ENCODE measurements around the gene IQSEC2. TPM values are rescaled to one million over a fixed set of nuclear protein-coding genes. Genes with fewer than 3 reads are reported as not detected.

Gene IQSEC2
- total and polyA plus RNA-seq, 4 donors, result 9.0 to 24.6 (median 17.4) TPM

DNA sequence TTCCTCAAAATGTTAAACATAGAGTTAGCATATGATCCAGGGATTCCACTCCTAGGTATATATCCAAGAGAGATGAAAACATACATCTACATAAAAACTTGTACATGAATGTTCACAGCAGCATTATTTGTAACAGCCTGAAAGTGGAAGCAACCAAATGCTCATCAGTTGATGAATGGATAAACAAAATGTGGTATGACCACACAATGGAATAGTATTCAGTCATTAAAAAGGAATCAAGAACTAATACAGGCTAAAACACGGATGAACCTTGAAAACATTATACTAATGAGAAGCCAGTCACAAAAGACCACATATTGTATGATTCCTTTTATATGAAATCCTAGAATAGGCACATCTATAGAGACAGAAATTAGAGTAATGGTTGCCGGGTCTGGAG lies 42.7 kb upstream of the IQSEC2 start:
- H3K9me3 ChIP-seq (ENCODE audit: control insufficient read depth in 4 of 4, insufficient read depth in 3 of 4, low read length in 3 of 4), result peaks cover 0 to 6% (median 0%) of the 10 kb centered on the region in 4 donors
- H3K4me3 ChIP-seq, result no peak overlapping the region
- DNase-seq (no peak), ATAC-seq (ENCODE audit: insufficient read depth, low FRiP score) (no peak)
- peaks cover 0 to 80% (median 72%) of the 10 kb centered on the region in 3 donors for H3K27me3 ChIP-seq (ENCODE audit: control insufficient read depth in 3 of 3, insufficient read depth in 3 of 3, low read length in 2 of 3)
- H3K9ac ChIP-seq (ENCODE audit: insufficient read depth in 1 of 2, low read length in 2 of 2), result no peak overlapping the region
- no peak overlapping the region for H3K27ac ChIP-seq (ENCODE audit: low read depth in 1 of 2, low read length in 1 of 2)
- peaks cover 0 to 5% (median 0%) of the 10 kb centered on the region in 5 donors for H3K4me1 ChIP-seq (ENCODE audit: control insufficient read depth in 5 of 5, insufficient read depth in 5 of 5, low read length in 5 of 5)
- no peaks in the 10 kb centered on the region for H3K36me3 ChIP-seq (ENCODE audit: control insufficient read depth in 4 of 4, insufficient read depth in 4 of 4, low read length in 4 of 4)
- TF ChIP-seq, protein P1, sequence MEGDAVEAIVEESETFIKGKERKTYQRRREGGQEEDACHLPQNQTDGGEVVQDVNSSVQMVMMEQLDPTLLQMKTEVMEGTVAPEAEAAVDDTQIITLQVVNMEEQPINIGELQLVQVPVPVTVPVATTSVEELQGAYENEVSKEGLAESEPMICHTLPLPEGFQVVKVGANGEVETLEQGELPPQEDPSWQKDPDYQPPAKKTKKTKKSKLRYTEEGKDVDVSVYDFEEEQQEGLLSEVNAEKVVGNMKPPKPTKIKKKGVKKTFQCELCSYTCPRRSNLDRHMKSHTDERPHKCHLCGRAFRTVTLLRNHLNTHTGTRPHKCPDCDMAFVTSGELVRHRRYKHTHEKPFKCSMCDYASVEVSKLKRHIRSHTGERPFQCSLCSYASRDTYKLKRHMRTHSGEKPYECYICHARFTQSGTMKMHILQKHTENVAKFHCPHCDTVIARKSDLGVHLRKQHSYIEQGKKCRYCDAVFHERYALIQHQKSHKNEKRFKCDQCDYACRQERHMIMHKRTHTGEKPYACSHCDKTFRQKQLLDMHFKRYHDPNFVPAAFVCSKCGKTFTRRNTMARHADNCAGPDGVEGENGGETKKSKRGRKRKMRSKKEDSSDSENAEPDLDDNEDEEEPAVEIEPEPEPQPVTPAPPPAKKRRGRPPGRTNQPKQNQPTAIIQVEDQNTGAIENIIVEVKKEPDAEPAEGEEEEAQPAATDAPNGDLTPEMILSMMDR (IDR thresholded peaks at IDR 0.05; ENCODE audit: control extremely low read depth, extremely low read depth), result no peak
- 88 to 94% methylated on average over 2 of the region's 2 CpGs for whole genome bisulfite sequencing, 2 donors

DNA sequence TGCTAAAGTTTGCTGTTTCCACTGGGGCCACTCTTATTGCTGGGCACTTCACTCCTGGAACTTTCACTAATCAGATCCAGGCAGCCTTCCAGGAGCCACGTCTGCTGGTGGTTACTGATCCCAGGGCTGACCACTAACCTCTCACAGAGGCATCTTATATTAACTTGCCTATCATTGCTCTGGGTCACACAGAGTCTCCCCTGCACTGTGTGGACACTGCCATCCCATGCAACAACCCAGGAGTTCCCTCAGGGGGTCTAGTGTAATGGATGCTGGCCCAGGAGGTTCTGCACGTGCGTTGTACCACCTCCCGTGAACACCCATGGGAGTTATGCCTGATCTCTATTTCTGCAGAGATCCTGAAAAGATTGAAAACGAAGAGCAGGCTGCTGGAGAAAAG lies 41.8 kb upstream of the IQSEC2 start:
- DNase-seq (no peak), ATAC-seq (ENCODE audit: insufficient read depth, low FRiP score) (no peak)
- no peak overlapping the region for H3K9ac ChIP-seq (ENCODE audit: insufficient read depth in 1 of 2, low read length in 2 of 2)
- H3K36me3 ChIP-seq (ENCODE audit: control insufficient read depth in 4 of 4, insufficient read depth in 4 of 4, low read length in 4 of 4), result no peaks in the 10 kb centered on the region
- no peak overlapping the region for H3K27ac ChIP-seq (ENCODE audit: low read depth in 1 of 2, low read length in 1 of 2)
- peaks cover 0 to 6% (median 0%) of the 10 kb centered on the region in 4 donors for H3K9me3 ChIP-seq (ENCODE audit: control insufficient read depth in 4 of 4, insufficient read depth in 3 of 4, low read length in 3 of 4)
- no peak overlapping the region for H3K4me3 ChIP-seq
- 49 to 60% methylated on average over 5 of the region's 5 CpGs for WGBS, 2 donors
- TF ChIP-seq, protein P1 (IDR thresholded peaks at IDR 0.05; ENCODE audit: control extremely low read depth, extremely low read depth), result no peak
- H3K4me1 ChIP-seq (ENCODE audit: control insufficient read depth in 5 of 5, insufficient read depth in 5 of 5, low read length in 5 of 5), result peaks cover 0 to 8% (median 0%) of the 10 kb centered on the region in 5 donors
- H3K27me3 ChIP-seq (ENCODE audit: control insufficient read depth in 3 of 3, insufficient read depth in 3 of 3, low read length in 2 of 3), result peaks cover 0 to 82% (median 72%) of the 10 kb centered on the region in 3 donors

DNA sequence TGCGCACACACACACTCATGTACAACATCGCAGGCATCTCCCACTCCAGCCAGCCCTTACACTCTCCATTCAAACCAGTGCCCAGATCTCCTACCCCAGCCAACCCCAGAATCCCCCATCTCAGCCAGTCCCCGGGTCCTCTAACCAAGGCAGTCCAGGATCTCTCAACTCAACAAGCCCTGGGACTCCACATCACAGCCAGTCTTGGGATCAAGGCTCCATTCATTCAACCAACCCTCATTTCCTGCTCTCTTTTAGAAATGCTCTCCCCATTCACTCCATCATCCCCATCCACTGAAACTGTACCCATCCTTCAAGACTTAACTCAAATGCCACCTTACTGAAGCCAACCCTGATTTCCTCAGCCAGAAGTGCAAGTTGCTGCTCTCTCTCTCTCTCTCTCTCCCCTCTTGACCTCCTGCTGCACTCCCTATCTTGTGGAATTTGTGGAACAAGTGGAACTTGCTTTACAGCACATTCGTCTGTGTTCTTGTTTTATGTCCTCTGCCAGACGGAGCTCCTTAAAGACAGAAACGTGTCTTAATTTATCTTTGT lies 40.6 kb upstream of the IQSEC2 start:
- Histone ChIP-seq H3K27ac (ENCODE audit: low read depth in 1 of 2, low read length in 1 of 2) (no peak overlapping the region), H3K4me1 (ENCODE audit: control insufficient read depth in 5 of 5, insufficient read depth in 5 of 5, low read length in 5 of 5) (peaks cover 0 to 8% (median 0%) of the 10 kb centered on the region in 5 donors), H3K4me3 (no peak overlapping the region), H3K36me3 (ENCODE audit: control insufficient read depth in 4 of 4, insufficient read depth in 4 of 4, low read length in 4 of 4) (no peaks in the 10 kb centered on the region), H3K9ac (ENCODE audit: insufficient read depth in 1 of 2, low read length in 2 of 2) (no peak overlapping the region), H3K9me3 (ENCODE audit: control insufficient read depth in 4 of 4, insufficient read depth in 3 of 4, low read length in 3 of 4) (peaks cover 0 to 6% (median 0%) of the 10 kb centered on the region in 4 donors), H3K27me3 (ENCODE audit: control insufficient read depth in 3 of 3, insufficient read depth in 3 of 3, low read length in 2 of 3) (peaks cover 0 to 74% (median 68%) of the 10 kb centered on the region in 3 donors)
- ATAC-seq (ENCODE audit: insufficient read depth, low FRiP score) (no peak), DNase-seq (peak in 1 of 3 donors; percentile 37)
- WGBS, 2 donors, result 20 to 33% methylated on average over 4 to 6 of the region's 6 CpGs
- TF ChIP-seq, protein P1 (IDR thresholded peaks at IDR 0.05; ENCODE audit: control extremely low read depth, extremely low read depth), result no peak
